H1 (cell line): Measurements from ENCODE around the gene KDM6B. TPM values are rescaled to one million over a fixed set of nuclear protein-coding genes. Genes with fewer than 3 reads are reported as not detected.

Experiments
- CTCF ChIA-PET: fragments of 300-600 bp; sonication (Branson Sonifier 250); formaldehyde crosslinking; loops from one replicate; lab custom pipeline; 2021; ENCODE audit not compliant: partially characterized antibody; lab: Charles Lee
- POLR2A ChIA-PET: fragments of 300-600 bp; sonication (Branson Sonifier 250); formaldehyde crosslinking; loops from one replicate; lab custom pipeline; 2021; ENCODE audit warnings: inconsistent platforms; ENCODE audit not compliant: partially characterized antibody; lab: Charles Lee
- DNase-seq, 2 experiments: peaks; one replicate each; pipeline versions ENCODE4 v3.0.0 to v3.0.0-alpha.2; 2010 to 2022; ENCODE audit warnings: low spot score in 2 of 2, low read depth in 1 of 2, mixed read lengths in 1 of 2
- FAIRE-seq: peaks from 2 replicates; lab custom pipeline; 2011; peaks lifted over from hg19 to GRCh38; lab: Jason Lieb, UNC
- H2AFZ ChIP-seq: 2 replicates; pipeline ENCODE4 v1.8.1; 2012; ENCODE audit warnings: low read length, inconsistent platforms
- H2AK5ac ChIP-seq: 2 replicates; pipeline ENCODE4 v1.6.1; 2013; ENCODE audit warnings: low read depth, low read length
- H2BK120ac ChIP-seq: replicated peaks from 2 replicates; pipeline ENCODE3; 2013; ENCODE audit warnings: low read depth, low read length, inconsistent platforms
- H2BK12ac ChIP-seq: 2 replicates; pipeline ENCODE4 v1.6.1; 2013; ENCODE audit warnings: low read depth, low read length
- H2BK15ac ChIP-seq: 2 replicates; pipeline ENCODE4 v1.6.1; 2013; ENCODE audit warnings: low read length
- H2BK20ac ChIP-seq: 2 replicates; pipeline ENCODE4 v1.6.1; 2013; ENCODE audit warnings: low read length
- H2BK5ac ChIP-seq: 2 replicates; pipeline ENCODE4 v1.6.1; 2013; ENCODE audit warnings: low read depth, low read length
- H3K14ac ChIP-seq: 2 replicates; pipeline ENCODE4 v1.6.1; 2013; ENCODE audit warnings: inconsistent platforms; ENCODE audit not compliant: insufficient read length
- H3K18ac ChIP-seq: 2 replicates; pipeline ENCODE4 v1.6.1; 2013; ENCODE audit warnings: low read length; ENCODE audit errors: extremely low read depth
- H3K23ac ChIP-seq: 2 replicates; pipeline ENCODE4 v1.6.1; 2013; ENCODE audit warnings: inconsistent platforms; ENCODE audit not compliant: insufficient read length
- H3K23me2 ChIP-seq: 2 replicates; pipeline ENCODE4 v1.6.1; 2013; ENCODE audit warnings: low read depth, low read length
- H3K27ac ChIP-seq: 2 replicates; pipeline ENCODE4 v1.6.1; 2011; ENCODE audit warnings: low read depth, low read length, inconsistent platforms
- H3K27me3 ChIP-seq, 4 experiments: replicated peaks in 1 of 4; 1 replicate in 1 of 4; 2 replicates in 3 of 4; pipeline versions ENCODE4 v1.6.1 to v1.8.1; 2011 to 2013; ENCODE audit warnings: low read length in 3 of 4, mild to moderate bottlenecking in 3 of 4, inconsistent platforms in 2 of 4, mixed read lengths in 2 of 4, moderate library complexity in 1 of 4; ENCODE audit not compliant: control insufficient read depth in 3 of 4, insufficient read depth in 3 of 4; ENCODE audit errors: extremely low read depth in 1 of 4
- H3K36me3 ChIP-seq, 4 experiments: 2 replicates each; pipeline versions ENCODE4 v1.6.1 to v1.8.1; 2011 to 2013; ENCODE audit warnings: mild to moderate bottlenecking in 4 of 4, low read length in 3 of 4, moderate library complexity in 2 of 4, control low read depth in 1 of 4, inconsistent platforms in 1 of 4; ENCODE audit not compliant: insufficient read depth in 4 of 4, control insufficient read depth in 2 of 4
- H3K4ac ChIP-seq: replicated peaks from 2 replicates; pipeline ENCODE3; 2013; ENCODE audit warnings: low read length, low read depth, mixed read lengths, inconsistent platforms; ENCODE audit not compliant: insufficient read length
- H3K4me1 ChIP-seq, 4 experiments: replicated peaks in 1 of 4; 1 replicate in 1 of 4; 2 replicates in 3 of 4; pipeline versions ENCODE4 v1.6.1 to v1.8.1; 2011 to 2013; ENCODE audit warnings: low read length in 3 of 4, inconsistent platforms in 2 of 4, mixed read lengths in 1 of 4; ENCODE audit not compliant: insufficient read depth in 4 of 4, control insufficient read depth in 3 of 4
- H3K4me2 ChIP-seq, 2 experiments: 2 replicates each; pipeline versions ENCODE4 v1.6.1 to v1.8.1; 2011 to 2013; ENCODE audit warnings: low read depth in 2 of 2, low read length in 2 of 2, control low read depth in 1 of 2, inconsistent platforms in 1 of 2, mild to moderate bottlenecking in 1 of 2; ENCODE audit not compliant: insufficient read depth in 1 of 2
- H3K4me3 ChIP-seq, 4 experiments: fragments of 200-600, 300-600 bp in 1 of 4; sonication (generic), shearing (Covaris generic), sonication (Bioruptor Twin) in 1 of 4; 2 replicates each; pipeline versions ENCODE4 v1.5.1 to v1.8.1; 2011 to 2016; ENCODE audit warnings: low read length in 4 of 4, low read depth in 3 of 4, control low read depth in 2 of 4, inconsistent platforms in 2 of 4, mild to moderate bottlenecking in 2 of 4, mixed read lengths in 1 of 4, moderate library complexity in 1 of 4; ENCODE audit not compliant: insufficient read depth in 2 of 4; ENCODE audit errors: extremely low read depth in 1 of 4
- H3K56ac ChIP-seq: replicated peaks from 2 replicates; pipeline ENCODE3; 2013; ENCODE audit warnings: low read depth, mild to moderate bottlenecking, mixed read lengths, low read length, inconsistent platforms; ENCODE audit not compliant: insufficient read length
- H3K79me1 ChIP-seq: 2 replicates; pipeline ENCODE4 v1.6.1; 2013; ENCODE audit warnings: low read depth, low read length, control low read depth
- H3K79me2 ChIP-seq, 2 experiments: 2 replicates each; pipeline versions ENCODE4 v1.6.1 to v1.8.1; 2012 to 2013; ENCODE audit warnings: low read length in 2 of 2, mild to moderate bottlenecking in 2 of 2, inconsistent platforms in 1 of 2; ENCODE audit not compliant: insufficient read depth in 2 of 2, control insufficient read depth in 1 of 2
- H3K9ac ChIP-seq, 4 experiments: replicated peaks in 1 of 4; 1 replicate in 1 of 4; 2 replicates in 3 of 4; pipeline versions ENCODE4 v1.6.1 to v1.8.1; 2011 to 2013; ENCODE audit warnings: low read depth in 3 of 4, low read length in 3 of 4, control low read depth in 2 of 4, mild to moderate bottlenecking in 2 of 4, moderate library complexity in 2 of 4, inconsistent platforms in 1 of 4; ENCODE audit errors: extremely low read depth in 1 of 4
- H3K9me3 ChIP-seq, 2 experiments: 2 replicates each; pipeline versions ENCODE4 v1.6.1 to v1.8.1; 2012 to 2013; ENCODE audit warnings: mild to moderate bottlenecking in 2 of 2, moderate library complexity in 2 of 2, control low read depth in 1 of 2, inconsistent platforms in 1 of 2, low read depth in 1 of 2, low read length in 1 of 2, mixed read lengths in 1 of 2; ENCODE audit not compliant: insufficient read depth in 2 of 2
- H4K20me1 ChIP-seq, 2 experiments: replicated peaks in 1 of 2; 2 replicates each; pipeline versions ENCODE3 to v1.8.1; 2011 to 2013; ENCODE audit warnings: inconsistent platforms in 2 of 2, low read length in 2 of 2, mild to moderate bottlenecking in 1 of 2; ENCODE audit not compliant: insufficient read depth in 2 of 2, control insufficient read depth in 1 of 2
- H4K5ac ChIP-seq: 2 replicates; pipeline ENCODE4 v1.6.1; 2013; ENCODE audit warnings: low read length, low read depth, mixed read lengths, inconsistent platforms; ENCODE audit not compliant: insufficient read length
- H4K8ac ChIP-seq: 2 replicates; pipeline ENCODE4 v1.8.0; 2013; ENCODE audit warnings: mild to moderate bottlenecking, moderate library complexity, low read length, inconsistent platforms; ENCODE audit not compliant: insufficient read depth; ENCODE audit errors: extremely low read depth
- H4K91ac ChIP-seq: replicated peaks from 2 replicates; pipeline ENCODE3; 2013; ENCODE audit warnings: low read length, mixed read lengths, inconsistent platforms; ENCODE audit not compliant: insufficient read length
- KDM4A ChIP-seq: IDR thresholded peaks from one replicate; pipeline ENCODE4 v1.7.1; 2012; ENCODE audit warnings: low read depth, mild to moderate bottlenecking, moderate library complexity, low read length, inconsistent platforms; ENCODE audit not compliant: severe bottlenecking
- POLR2A ChIP-seq, 2 experiments: IDR thresholded peaks; 1 replicate in 1 of 2; 2 replicates in 1 of 2; pipeline ENCODE4 v1.6.1; 2011; ENCODE audit warnings: low read depth in 2 of 2, low read length in 2 of 2, mild to moderate bottlenecking in 2 of 2; ENCODE audit errors: control extremely low read depth in 1 of 2
- WGBS, 2 experiments: shearing (Covaris generic) in 1 of 2; methylation state at CpG; one replicate each; pipeline versions ENCODE4 v1.1.6 to v1.1.7; 2013 to 2015; ENCODE audit warnings: low lambda C conversion rate in 2 of 2, mixed read lengths in 2 of 2, inconsistent platforms in 1 of 2, low coverage in 1 of 2, missing lambda C conversion rate in 1 of 2; ENCODE audit not compliant: insufficient replicate concordance in 2 of 2, insufficient coverage in 1 of 2, insufficient read length in 1 of 2; ENCODE audit errors: extremely low coverage in 1 of 2, missing lambda C conversion rate in 1 of 2; 5-methylcytosine and 5-hydroxymethylcytosine counted together
- polyA plus RNA-seq, 7 experiments: library from polyadenylated mRNA; depleted of rRNA in 3 of 7; stranded (reverse) in 5 of 7; unstranded in 2 of 7; fragments of >200 nt in 5 of 7; fragments of 200-250 nt in 2 of 7; gene quantifications; 1 replicate in 5 of 7; 2 replicates in 1 of 7; 4 replicates in 1 of 7; pipeline versions ENCODE4 v1.2.1 to v1.2.3, GENCODE V29; 2011 to 2013; ENCODE audit warnings: missing spikeins in 2 of 7, mixed read lengths in 2 of 7
- total RNA-seq: library from RNA; stranded (reverse); fragmentation: NEBNext Ultra II Directional; extraction: Animal tissue kit (Norgen Biotek cat#: 25700); gene quantifications from 2 replicates; pipeline ENCODE4 v1.2.1, GENCODE V29; 2021

KDM6B gene
- total and polyA plus RNA-seq, 2 of the 8 experiments (the other 6 are each of a cell fraction or from before 2014, with no cell fraction given) = 0.48 to 3.7 TPM

GRCh38 chr17:7820231-7820630 lies 13.8 kb upstream of the KDM6B start:
- CTCF ChIA-PET = interaction anchor here (0.9 to 8.9 kb wide), 13 partner anchors 11 to 534 kb away, joined by 3 to 71 read pairs (median 4); partner anchors contain the start of gene KDM6B
- 80% methylated on average over 5 of the region's 5 CpGs; no CpG with 5 or more reads in 1 of the 2 experiments for WGBS, 2 experiments
- Histone ChIP-seq H3K27ac (no peak overlapping the region), H2BK120ac (no peak overlapping the region), H4K20me1 (no peaks in the 10 kb centered on the region), H2BK12ac (no peak overlapping the region), H3K9me3 (no peaks in the 10 kb centered on the region), H4K5ac (no peak overlapping the region), H3K79me2 (no peaks in the 10 kb centered on the region), H3K9ac (no peak overlapping the region), H4K8ac (no peak overlapping the region), H3K14ac (no peak overlapping the region), H2AFZ (no peak overlapping the region), H3K4me1 (peaks cover 0 to 7% (median 5%) of the 10 kb centered on the region in 4 experiments; a peak in 5 of 7 replicates), H3K79me1 (no peaks in the 10 kb centered on the region), H3K4ac (no peak overlapping the region), H2AK5ac (no peak overlapping the region), H3K36me3 (no peaks in the 10 kb centered on the region), H4K91ac (no peak overlapping the region), H3K23me2 (no peaks in the 10 kb centered on the region), H2BK15ac (0 out of 2 replicates have a peak overlapping the region, but pooled peaks have one; percentile 61), H3K27me3 (peaks cover 0 to 14% (median 10%) of the 10 kb centered on the region in 4 experiments; a peak in 6 of 7 replicates), H3K56ac (no peak overlapping the region), H3K23ac (no peak overlapping the region), H3K4me3 (no peak overlapping the region), H2BK5ac (no peak overlapping the region), H3K18ac (no peak overlapping the region), H2BK20ac (no peak overlapping the region), H3K4me2 (no peak overlapping the region)
- FAIRE-seq = no peak
- DNase-seq = no peak
- TF ChIP-seq POLR2A (IDR thresholded peaks at IDR 0.05; ENCODE audit: control extremely low read depth in 1 of 2, low read depth in 2 of 2, low read length in 2 of 2) (no peak), KDM4A (no peak)
- POLR2A ChIA-PET = interaction anchor here (1.0 kb wide), 1 partner anchor 134 kb away, joined by 3 read pairs; no protein-coding TSS in a partner anchor
